IPS-15b (cell line): ENCODE data around the gene RBFOX1.

Experiments
- H3K27me3 ChIP-seq: one replicate; pipeline ENCODE4 v1.6.1; 2013; ENCODE audit warnings: low read length; ENCODE audit not compliant: control insufficient read depth, insufficient read depth
- H3K36me3 ChIP-seq: one replicate; pipeline ENCODE4 v1.6.1; 2013; ENCODE audit warnings: low read length; ENCODE audit not compliant: control insufficient read depth, insufficient read depth
- H3K4me1 ChIP-seq: one replicate; pipeline ENCODE4 v1.6.1; 2013; ENCODE audit warnings: mild to moderate bottlenecking, low read length; ENCODE audit not compliant: control insufficient read depth, insufficient read depth
- H3K4me3 ChIP-seq: one replicate; pipeline ENCODE4 v1.5.1; 2013; ENCODE audit warnings: low read depth, low read length
- H3K9ac ChIP-seq: one replicate; pipeline ENCODE4 v1.6.1; 2013; ENCODE audit warnings: low read depth, mild to moderate bottlenecking, low read length
- H3K9me3 ChIP-seq: one replicate; pipeline ENCODE4 v1.6.1; 2013; ENCODE audit warnings: mild to moderate bottlenecking, low read length; ENCODE audit not compliant: control insufficient read depth, insufficient read depth

The RBFOX1 gene

DNA sequence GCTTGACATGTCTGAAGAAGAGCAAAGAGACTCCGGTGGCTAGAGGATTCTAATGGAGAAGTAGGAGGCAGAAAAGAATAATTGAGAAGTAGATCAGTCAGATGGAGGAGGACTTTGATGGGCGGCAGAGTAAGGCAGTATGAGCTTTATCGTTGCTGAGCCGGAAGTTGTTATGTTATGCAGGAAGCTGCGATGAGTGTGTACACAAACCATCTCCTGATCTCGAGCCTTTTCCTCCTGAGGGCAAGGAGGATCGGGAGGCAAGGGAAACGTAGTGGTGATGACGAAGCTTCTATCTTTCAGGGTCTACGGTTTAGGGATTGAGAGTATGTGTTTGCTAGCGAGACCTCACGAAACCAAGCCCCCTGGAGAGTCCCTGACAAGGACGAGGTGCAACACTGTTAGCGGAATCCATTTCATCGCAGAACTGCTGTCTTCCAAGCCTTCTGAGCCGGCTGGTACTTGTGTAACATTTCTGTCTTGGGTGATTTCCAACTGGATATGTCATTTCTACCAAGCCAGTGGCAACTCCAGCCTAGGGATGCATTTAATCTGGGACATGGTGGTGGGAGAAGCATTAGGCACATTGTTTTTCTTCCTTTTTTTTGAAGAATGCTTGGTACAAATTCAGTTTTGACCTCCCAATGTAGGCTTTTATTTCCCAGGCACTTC is 45.5 kb downstream of the RBFOX1 start:
- Histone ChIP-seq H3K9me3 (no peaks in the 10 kb centered on the region), H3K4me1 (no peaks in the 10 kb centered on the region), H3K9ac (no peak overlapping the region), H3K4me3 (no peak overlapping the region), H3K36me3 (no peaks in the 10 kb centered on the region), H3K27me3 (no peaks in the 10 kb centered on the region)

- Histone ChIP-seq H3K9me3 (no peaks in the 10 kb centered on the region), H3K36me3 (no peaks in the 10 kb centered on the region), H3K4me3 (no peak overlapping the region), H3K4me1 (no peaks in the 10 kb centered on the region), H3K27me3 (no peaks in the 10 kb centered on the region), H3K9ac (no peak overlapping the region)
Observed at GRCh38 chr16:7380441-7380840, 47.8 kb downstream of the RBFOX1 start.

DNA sequence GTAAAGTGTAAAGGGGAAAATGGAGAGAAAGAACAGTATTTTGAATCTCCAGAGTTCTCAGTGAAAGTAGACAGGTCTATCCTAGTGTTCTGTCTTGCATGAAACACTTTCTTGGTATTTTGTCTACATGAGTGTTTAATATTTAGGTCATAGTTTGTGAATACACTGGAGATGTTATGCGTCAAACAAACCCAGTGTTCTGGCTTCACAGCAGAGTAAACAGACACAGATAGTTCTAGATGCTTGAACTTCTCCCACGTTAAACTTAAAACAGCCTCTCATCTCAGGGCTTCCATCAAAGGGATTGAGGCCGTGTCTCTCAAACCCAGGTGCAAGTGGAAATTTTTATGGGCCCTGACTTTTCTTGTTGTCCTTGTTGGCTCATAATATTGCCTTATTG is 48.3 kb downstream of the RBFOX1 start:
- Histone ChIP-seq H3K27me3 (no peaks in the 10 kb centered on the region), H3K4me3 (no peak overlapping the region), H3K9me3 (no peaks in the 10 kb centered on the region), H3K36me3 (no peaks in the 10 kb centered on the region), H3K9ac (no peak overlapping the region), H3K4me1 (no peaks in the 10 kb centered on the region)

GRCh38 chr16:7381671-7382070 is 49.0 kb downstream of the RBFOX1 start:
- H3K4me1 ChIP-seq = no peaks in the 10 kb centered on the region
- no peak overlapping the region for H3K9ac ChIP-seq
- H3K36me3 ChIP-seq = no peaks in the 10 kb centered on the region
- no peaks in the 10 kb centered on the region for H3K9me3 ChIP-seq
- no peak overlapping the region for H3K4me3 ChIP-seq
- no peaks in the 10 kb centered on the region for H3K27me3 ChIP-seq

GRCh38 chr16:7382521-7382920 is 49.9 kb downstream of the RBFOX1 start:
- H3K4me3 ChIP-seq = no peak overlapping the region
- no peak overlapping the region for H3K9ac ChIP-seq
- no peaks in the 10 kb centered on the region for H3K9me3 ChIP-seq
- H3K36me3 ChIP-seq = no peaks in the 10 kb centered on the region
- H3K27me3 ChIP-seq = no peaks in the 10 kb centered on the region
- no peaks in the 10 kb centered on the region for H3K4me1 ChIP-seq

DNA sequence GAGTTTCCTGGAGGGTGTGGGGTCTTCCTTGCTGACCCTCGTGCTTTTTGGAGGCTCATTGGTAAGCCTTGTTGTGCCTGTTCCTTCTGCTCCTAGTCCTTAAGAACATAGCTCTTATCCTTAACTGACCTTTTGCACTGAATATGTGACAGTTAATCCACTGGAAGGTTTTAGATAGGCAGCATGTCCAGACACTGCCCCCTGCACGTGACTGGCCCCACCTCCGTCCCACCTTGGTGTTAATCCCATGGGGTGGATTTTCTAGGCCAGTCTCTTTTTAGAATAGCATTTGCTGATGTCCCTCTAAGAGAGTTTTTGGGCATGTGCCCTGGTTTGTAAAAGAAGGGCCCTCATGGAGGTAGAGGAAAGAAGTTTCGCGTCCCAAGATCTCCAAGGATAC is 58.3 kb downstream of the RBFOX1 start:
- H3K36me3 ChIP-seq = no peaks in the 10 kb centered on the region

GRCh38 chr16:7391694-7392093 is 59.0 kb downstream of the RBFOX1 start:
- no peak overlapping the region for H3K4me3 ChIP-seq
- no peaks in the 10 kb centered on the region for H3K36me3 ChIP-seq
- H3K9ac ChIP-seq = no peak overlapping the region
- H3K27me3 ChIP-seq = no peaks in the 10 kb centered on the region
- H3K4me1 ChIP-seq = no peaks in the 10 kb centered on the region
- H3K9me3 ChIP-seq = no peaks in the 10 kb centered on the region

More for the DNA sequence above, 58.3 kb downstream of the RBFOX1 start:
- Histone ChIP-seq H3K27me3 (no peaks in the 10 kb centered on the region), H3K9ac (no peak overlapping the region), H3K4me1 (no peaks in the 10 kb centered on the region), H3K9me3 (no peaks in the 10 kb centered on the region), H3K4me3 (no peak overlapping the region)

DNA sequence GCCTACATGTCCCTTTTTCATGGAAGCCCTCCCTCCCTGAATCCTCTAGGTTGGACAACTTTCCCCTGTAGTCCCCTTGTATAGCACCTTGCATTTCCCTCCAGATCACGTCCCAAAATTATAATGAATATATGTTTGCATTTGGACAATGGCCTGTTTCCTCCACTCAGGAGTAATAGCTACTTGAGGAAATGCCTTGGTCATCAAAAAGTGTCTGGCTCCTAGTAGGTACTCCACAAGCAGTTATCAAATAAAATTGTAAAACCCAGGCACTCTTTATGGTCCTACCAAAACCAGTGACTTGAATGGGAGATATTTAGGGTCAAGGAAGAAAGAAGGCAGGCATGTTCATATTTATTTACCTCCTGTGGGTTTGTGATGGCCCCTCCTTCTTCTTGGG is 59.6 kb downstream of the RBFOX1 start:
- no peaks in the 10 kb centered on the region for H3K27me3 ChIP-seq
- no peak overlapping the region for H3K9ac ChIP-seq
- no peaks in the 10 kb centered on the region for H3K9me3 ChIP-seq
- no peak overlapping the region for H3K4me3 ChIP-seq
- H3K4me1 ChIP-seq = no peaks in the 10 kb centered on the region
- H3K36me3 ChIP-seq = no peaks in the 10 kb centered on the region

GRCh38 chr16:7393680-7394079 is 61.0 kb downstream of the RBFOX1 start:
- no peaks in the 10 kb centered on the region for H3K9me3 ChIP-seq
- H3K9ac ChIP-seq = no peak overlapping the region
- H3K27me3 ChIP-seq = no peaks in the 10 kb centered on the region
- no peaks in the 10 kb centered on the region for H3K4me1 ChIP-seq
- no peak overlapping the region for H3K4me3 ChIP-seq
- H3K36me3 ChIP-seq = no peaks in the 10 kb centered on the region

- H3K9ac ChIP-seq = no peak overlapping the region
- H3K4me3 ChIP-seq = no peak overlapping the region
- no peaks in the 10 kb centered on the region for H3K36me3 ChIP-seq
- H3K4me1 ChIP-seq = no peaks in the 10 kb centered on the region
- no peaks in the 10 kb centered on the region for H3K9me3 ChIP-seq
- H3K27me3 ChIP-seq = no peaks in the 10 kb centered on the region
Observed at GRCh38 chr16:7394720-7395336, 62.2 kb downstream of the RBFOX1 start.

DNA sequence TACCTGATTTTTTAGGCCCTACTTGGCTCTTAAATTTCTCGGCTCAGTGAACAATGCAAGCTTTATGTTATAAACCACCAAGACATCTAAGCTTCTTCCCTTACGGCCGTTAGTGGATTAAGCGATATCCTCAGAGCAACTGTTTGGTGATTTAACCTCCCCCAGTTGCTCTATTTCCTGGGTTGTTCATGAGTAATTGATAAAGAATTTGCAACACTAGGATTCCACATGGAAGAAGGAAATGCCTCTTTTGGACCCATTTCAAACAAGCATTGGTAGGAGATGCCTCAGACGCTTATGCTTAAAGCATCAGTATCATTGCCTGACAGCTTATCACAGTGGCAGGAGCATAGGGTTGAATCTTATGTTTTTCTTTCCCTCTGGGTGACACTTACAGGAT is 65.3 kb downstream of the RBFOX1 start:
- no peaks in the 10 kb centered on the region for H3K36me3 ChIP-seq
- H3K4me3 ChIP-seq = no peak overlapping the region
- no peaks in the 10 kb centered on the region for H3K9me3 ChIP-seq
- no peaks in the 10 kb centered on the region for H3K4me1 ChIP-seq
- no peaks in the 10 kb centered on the region for H3K27me3 ChIP-seq
- no peak overlapping the region for H3K9ac ChIP-seq

DNA sequence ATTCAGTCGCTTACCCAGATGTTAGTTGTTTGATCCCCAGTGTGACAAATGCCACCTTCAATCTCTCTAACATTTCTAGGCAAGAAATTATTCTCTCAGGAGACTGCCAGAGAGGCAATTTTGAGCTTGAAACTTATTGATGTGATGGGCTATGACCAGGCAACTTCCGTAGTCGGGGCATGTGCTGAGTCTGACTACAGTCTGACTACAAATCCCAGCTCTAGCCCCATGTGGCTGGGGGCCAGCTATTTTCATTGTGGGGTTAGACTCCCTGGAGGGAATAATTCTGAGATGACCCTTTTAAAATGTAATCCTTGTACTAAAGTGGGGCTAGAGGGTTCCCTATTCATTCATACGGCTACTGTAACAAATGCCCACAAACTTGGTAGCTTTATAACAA is 65.9 kb downstream of the RBFOX1 start:
- Histone ChIP-seq H3K27me3 (no peaks in the 10 kb centered on the region), H3K9me3 (no peaks in the 10 kb centered on the region), H3K9ac (no peak overlapping the region), H3K4me3 (no peak overlapping the region), H3K4me1 (no peaks in the 10 kb centered on the region), H3K36me3 (no peaks in the 10 kb centered on the region)
